Neural cell (in vitro differentiated cells): ENCODE results near the gene DHX58. TPM values are rescaled to one million over a fixed set of nuclear protein-coding genes. Genes with fewer than 3 reads are reported as not detected.

Source experiments
- H2AFZ ChIP-seq: fragments of 200-600, 300-800 bp; sonication (generic), shearing (Covaris generic); 2 replicates; pipeline ENCODE4 v1.6.0; 2014; ENCODE audit warnings: low read depth, mild to moderate bottlenecking, antibody characterized with exemption, low read length, moderate library complexity
- H3F3A ChIP-seq: fragments of 200-600 bp; shearing (Covaris generic); 2 replicates; pipeline ENCODE4 v1.6.1; 2016; ENCODE audit warnings: mild to moderate bottlenecking, moderate library complexity, mixed read lengths, antibody characterized with exemption, low read length; ENCODE audit not compliant: insufficient read depth, poor library complexity, severe bottlenecking
- H3K27ac ChIP-seq: fragments of 200-600, 300-800 bp; sonication (generic), shearing (Covaris generic); 2 replicates; pipeline ENCODE4 v1.5.1; 2014; ENCODE audit warnings: mild to moderate bottlenecking, low read length, moderate library complexity
- H3K27me3 ChIP-seq: fragments of 300-800, 200-600 bp; sonication (generic), shearing (Covaris generic); 2 replicates; pipeline ENCODE4 v1.6.0; 2014; ENCODE audit warnings: mild to moderate bottlenecking, low read depth, low read length, moderate library complexity; ENCODE audit not compliant: insufficient read depth
- H3K36me3 ChIP-seq: fragments of 300-800, 200-600 bp; sonication (generic), shearing (Covaris generic); 2 replicates; pipeline ENCODE4 v1.5.1; 2014; ENCODE audit warnings: mild to moderate bottlenecking, antibody characterized with exemption, low read length, moderate library complexity; ENCODE audit not compliant: insufficient read depth
- H3K4me2 ChIP-seq: fragments of 300-800, 200-600 bp; sonication (generic), shearing (Covaris generic); 2 replicates; pipeline ENCODE4 v1.6.0; 2014; ENCODE audit warnings: mild to moderate bottlenecking, low read length
- H3K4me3 ChIP-seq: fragments of 300-800, 200-600 bp; sonication (generic), shearing (Covaris generic); 2 replicates; pipeline ENCODE4 v1.5.1; 2014; ENCODE audit warnings: mild to moderate bottlenecking, low read length, moderate library complexity
- H3K79me2 ChIP-seq: fragments of 200-600 bp; shearing (Covaris generic); replicated peaks from 2 replicates; pipeline ENCODE4 v1.6.0; 2014; ENCODE audit warnings: mild to moderate bottlenecking, low read length, moderate library complexity; ENCODE audit not compliant: insufficient read depth
- H3K9ac ChIP-seq: fragments of 300-800, 200-600 bp; sonication (generic), shearing (Covaris generic); 2 replicates; pipeline ENCODE4 v1.6.1; 2016; ENCODE audit warnings: mild to moderate bottlenecking, low read length, mixed read lengths
- H3K9me2 ChIP-seq: fragments of 200-600 bp; shearing (Covaris generic); 2 replicates; pipeline ENCODE4 v1.6.1; 2016; ENCODE audit warnings: mild to moderate bottlenecking, low read length, mixed read lengths; ENCODE audit not compliant: insufficient read depth
- H3K9me3 ChIP-seq: fragments of 200-600, 300-800 bp; sonication (generic), shearing (Covaris generic); 2 replicates; pipeline ENCODE4 v1.6.1; 2016; ENCODE audit warnings: mild to moderate bottlenecking, mixed run types, low read length, moderate library complexity, mixed read lengths
- H4K20me1 ChIP-seq: fragments of 200-600 bp; shearing (Covaris generic); 2 replicates; pipeline ENCODE4 v1.6.1; 2016; ENCODE audit warnings: mild to moderate bottlenecking, mixed run types; ENCODE audit not compliant: insufficient read depth
- CTCF ChIP-seq: fragments of 450-650 bp; IDR thresholded peaks from 2 replicates; pipeline ENCODE4 v1.5.1; 2014; ENCODE audit warnings: antibody characterized with exemption, mild to moderate bottlenecking, moderate library complexity; ENCODE audit not compliant: poor library complexity, severe bottlenecking
- EP300 ChIP-seq: fragments of 450-650 bp; conservative IDR thresholded peaks from 2 replicates; pipeline ENCODE4 v1.6.1; 2014; ENCODE audit warnings: antibody characterized with exemption, mild to moderate bottlenecking, moderate library complexity; ENCODE audit not compliant: poor library complexity, severe bottlenecking
- EZH2 ChIP-seq: fragments of 200-600, 300-800 bp; shearing (Covaris generic), sonication (generic); IDR thresholded peaks from 2 replicates; pipeline ENCODE4 v1.6.1; 2014; ENCODE audit warnings: antibody characterized with exemption, low read length, borderline replicate concordance, mild to moderate bottlenecking; ENCODE audit not compliant: insufficient read depth, poor library complexity, severe bottlenecking
- MXI1 ChIP-seq: fragments of 450-650 bp; conservative IDR thresholded peaks from 2 replicates; pipeline ENCODE4 v1.6.1; 2014; ENCODE audit warnings: antibody characterized with exemption, mild to moderate bottlenecking; ENCODE audit not compliant: poor library complexity, severe bottlenecking
- POLR2AphosphoS5 ChIP-seq: IDR thresholded peaks from 2 replicates; pipeline ENCODE4 v1.6.1; 2012
- RAD21 ChIP-seq: fragments of 450-650 bp; conservative IDR thresholded peaks from 2 replicates; pipeline ENCODE4 v1.6.1; 2014; ENCODE audit warnings: antibody characterized with exemption, mild to moderate bottlenecking, moderate library complexity
- REST ChIP-seq: IDR thresholded peaks from 2 replicates; pipeline ENCODE4 v1.6.1; 2012; ENCODE audit warnings: borderline replicate concordance
- SMC3 ChIP-seq: fragments of 450-650 bp; conservative IDR thresholded peaks from 2 replicates; pipeline ENCODE4 v1.6.1; 2014; ENCODE audit warnings: antibody characterized with exemption, mild to moderate bottlenecking, moderate library complexity; ENCODE audit not compliant: poor library complexity
- TAF1 ChIP-seq: IDR thresholded peaks from 2 replicates; pipeline ENCODE4 v1.6.1; 2012; ENCODE audit warnings: low read depth
- polyA plus RNA-seq: library from polyadenylated mRNA; depleted of rRNA; stranded (reverse); fragments of >200 nt; gene quantifications from 2 replicates; pipeline ENCODE4 v1.2.3, GENCODE V29; 2014

DHX58 gene
- polyA plus RNA-seq, 1 donor from 2014 or later: 0.87 TPM

GRCh38 chr17:42058063-42058462 is 54.5 kb downstream of the DHX58 start:
- no peaks in the 10 kb centered on the region for H3K9me2 ChIP-seq
- H3K27ac ChIP-seq: no peak overlapping the region
- no peak for TF ChIP-seq MXI1
- no peak overlapping the region for H3K9ac ChIP-seq
- no peaks in the 10 kb centered on the region for H4K20me1 ChIP-seq
- H2AFZ ChIP-seq: no peak overlapping the region
- H3K79me2 ChIP-seq: no peaks in the 10 kb centered on the region
- H3K4me3 ChIP-seq: no peak overlapping the region
- H3K27me3 ChIP-seq: peaks cover 4% of the 10 kb centered on the region
- no peak overlapping the region for H3K4me2 ChIP-seq
- no peaks in the 10 kb centered on the region for H3K36me3 ChIP-seq
- H3K9me3 ChIP-seq: no peaks in the 10 kb centered on the region
- H3F3A ChIP-seq: no peaks in the 10 kb centered on the region

GRCh38 chr17:42056635-42057034 is 55.9 kb downstream of the DHX58 start:
- no peak overlapping the region for H3K9ac ChIP-seq
- no peaks in the 10 kb centered on the region for H3K9me2 ChIP-seq
- no peaks in the 10 kb centered on the region for H3K9me3 ChIP-seq
- no peaks in the 10 kb centered on the region for H3K79me2 ChIP-seq
- peaks cover 4% of the 10 kb centered on the region for H3K27me3 ChIP-seq
- no peaks in the 10 kb centered on the region for H4K20me1 ChIP-seq
- H3K27ac ChIP-seq: no peak overlapping the region
- H3K36me3 ChIP-seq: no peaks in the 10 kb centered on the region
- H3K4me3 ChIP-seq: no peak overlapping the region
- H3F3A ChIP-seq: no peaks in the 10 kb centered on the region
- H2AFZ ChIP-seq: no peak overlapping the region
- TF ChIP-seq POLR2AphosphoS5 (no peak), EZH2 (no peak), REST (no peak), RAD21 (no peak), EP300 (no peak), SMC3 (no peak), TAF1 (no peak), MXI1 (no peak), CTCF (no peak)
- H3K4me2 ChIP-seq: no peak overlapping the region

GRCh38 chr17:42055496-42055895 is 57.0 kb downstream of the DHX58 start:
- no peak for TF ChIP-seq POLR2AphosphoS5
- no peak for TF ChIP-seq TAF1
- TF ChIP-seq EZH2: no peak
- TF ChIP-seq MXI1: no peak
- H3K4me2 ChIP-seq: no peak overlapping the region

More at GRCh38 chr17:42055496-42055895, 57.0 kb downstream of the DHX58 start:
- Histone ChIP-seq H3K9ac (no peak overlapping the region), H3K4me3 (no peak overlapping the region), H3K36me3 (no peaks in the 10 kb centered on the region), H3K27ac (no peak overlapping the region), H3F3A (no peaks in the 10 kb centered on the region), H3K79me2 (no peaks in the 10 kb centered on the region), H3K27me3 (peaks cover 7% of the 10 kb centered on the region), H4K20me1 (no peaks in the 10 kb centered on the region), H2AFZ (no peak overlapping the region), H3K9me3 (no peaks in the 10 kb centered on the region), H3K9me2 (no peaks in the 10 kb centered on the region)
